ENCODE data around the gene RRM2.
"Not testable (repeated sequence)": the region's sequence is repeated elsewhere in the genome, so short reads cannot be mapped to it uniquely, and the experiment has no call there.

Gene RRM2

DNA sequence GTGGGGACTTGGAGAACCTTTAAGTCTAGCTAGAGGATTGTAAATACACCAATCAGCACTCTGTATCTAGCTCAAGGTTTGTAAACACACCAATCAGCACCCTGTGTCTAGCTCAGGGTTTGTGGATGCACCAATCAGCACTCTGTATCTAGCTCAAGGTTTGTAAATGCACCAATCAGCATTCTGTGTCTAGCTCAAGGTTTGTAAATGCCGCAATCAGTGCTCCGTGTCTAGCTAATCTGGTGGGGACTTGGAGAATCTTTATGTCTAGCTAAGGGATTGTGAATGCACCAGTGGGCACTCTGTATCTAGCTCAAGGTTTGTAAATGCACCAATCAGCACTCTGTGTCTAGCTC is 30.7 kb upstream of the RRM2 start:
- not testable (repeated sequence) for DNase-seq

DNA sequence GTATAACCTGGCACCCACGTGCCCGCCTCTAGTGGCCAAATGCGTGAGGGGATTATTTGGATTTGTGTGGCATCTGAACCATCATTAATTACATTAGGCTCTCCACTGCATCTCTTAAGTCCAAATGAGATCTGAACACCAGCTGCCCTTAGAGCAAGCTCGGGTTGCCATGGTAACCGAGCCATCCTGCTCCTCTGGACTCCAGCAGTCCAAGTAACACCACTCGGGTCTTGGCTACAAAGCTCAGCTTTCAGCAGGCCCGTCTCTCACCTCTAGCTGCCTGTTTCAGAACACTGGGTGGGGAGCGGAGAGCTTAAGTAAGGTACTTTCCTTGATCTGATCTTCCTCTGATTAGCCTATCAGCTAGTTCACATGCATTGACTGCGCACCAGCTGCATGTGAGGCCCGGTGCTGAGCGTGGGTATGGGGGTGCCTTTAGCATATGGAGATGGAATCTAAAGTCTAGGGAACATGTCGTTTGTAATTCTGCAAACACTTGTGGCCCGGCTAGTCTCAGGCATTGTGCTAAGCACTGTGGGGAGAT is 28.2 kb upstream of the RRM2 start:
- DNase-seq = no peak

DNA sequence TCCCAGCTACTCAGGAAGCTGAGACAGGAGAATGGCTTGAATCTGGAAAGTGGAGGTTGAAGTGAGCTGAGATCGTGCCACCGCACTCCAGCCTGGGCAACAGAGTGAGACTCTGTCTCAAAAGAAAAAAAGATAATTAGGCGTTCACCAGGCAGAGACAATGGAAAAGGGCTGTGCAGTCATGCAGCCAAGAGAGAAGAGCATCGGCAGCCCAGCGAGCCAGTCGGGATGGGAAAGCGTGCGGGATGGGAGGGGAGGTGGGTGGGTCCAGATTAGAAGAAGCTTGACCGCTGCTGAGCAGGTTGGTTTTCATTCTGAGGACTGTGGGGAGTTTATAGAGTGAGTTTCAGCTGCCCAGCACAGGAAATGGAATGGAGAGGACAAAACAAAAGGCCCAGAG is 27.4 kb upstream of the RRM2 start:
- DNase-seq = no peak

DNA sequence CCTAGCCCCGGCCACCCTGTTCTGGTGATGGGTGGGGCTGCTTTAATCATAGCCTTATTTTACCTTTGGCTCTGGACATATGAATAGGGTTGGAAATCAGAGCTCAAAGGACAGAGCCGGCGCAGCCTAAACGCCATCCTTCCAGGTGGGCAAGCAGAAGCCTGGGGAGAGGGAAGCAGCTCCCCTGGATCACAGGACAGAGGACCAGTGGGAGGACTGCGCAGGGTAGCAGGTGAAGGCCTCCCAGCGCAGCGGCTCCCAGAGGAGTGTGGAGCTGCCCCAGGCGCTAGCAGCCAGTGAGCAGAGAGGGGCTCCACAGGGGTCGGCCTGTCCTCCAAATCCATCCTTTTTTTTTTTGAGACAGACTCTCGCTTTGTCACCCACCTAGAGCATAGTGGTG is 25.9 kb upstream of the RRM2 start:
- DNase-seq = no peak

DNA sequence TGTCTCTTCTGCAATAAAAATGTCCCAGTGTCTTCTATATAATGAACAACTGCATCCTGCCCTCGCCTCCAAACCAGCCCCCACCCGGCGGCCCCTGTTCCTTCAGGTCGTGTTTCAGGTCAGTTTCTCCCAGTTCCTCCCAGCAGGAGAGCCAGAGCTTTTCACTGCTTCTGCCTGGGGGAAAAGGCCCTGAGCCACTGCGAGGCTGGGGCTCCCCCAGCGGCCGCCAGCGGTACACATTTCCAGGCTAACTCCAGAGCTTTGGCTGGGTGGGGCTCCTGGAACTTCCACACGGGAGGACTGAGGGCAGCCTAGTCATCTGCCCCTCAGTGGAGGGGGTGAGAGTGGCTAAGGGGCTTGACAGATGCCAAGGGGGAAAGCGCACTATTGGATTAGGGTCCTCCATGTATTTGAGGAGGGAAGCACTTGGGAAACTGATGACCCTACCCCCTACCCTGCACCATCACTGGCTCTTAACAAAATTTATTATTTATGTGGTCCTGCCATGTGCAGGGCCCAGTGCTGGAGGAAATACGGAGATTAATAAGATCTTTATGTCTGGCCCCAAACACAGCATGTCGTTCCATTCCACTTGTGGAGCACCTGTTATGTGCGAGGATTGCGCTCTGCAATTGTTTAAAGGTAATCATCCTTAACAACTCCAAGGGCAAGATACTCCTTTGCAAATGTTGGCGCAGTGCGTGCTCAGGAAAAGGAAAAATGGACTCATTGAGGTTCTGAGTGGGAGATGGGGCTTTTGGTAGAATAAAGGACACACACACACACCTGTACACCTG is 25.0 kb upstream of the RRM2 start:
- DNase-seq = peak; percentile 14

DNA sequence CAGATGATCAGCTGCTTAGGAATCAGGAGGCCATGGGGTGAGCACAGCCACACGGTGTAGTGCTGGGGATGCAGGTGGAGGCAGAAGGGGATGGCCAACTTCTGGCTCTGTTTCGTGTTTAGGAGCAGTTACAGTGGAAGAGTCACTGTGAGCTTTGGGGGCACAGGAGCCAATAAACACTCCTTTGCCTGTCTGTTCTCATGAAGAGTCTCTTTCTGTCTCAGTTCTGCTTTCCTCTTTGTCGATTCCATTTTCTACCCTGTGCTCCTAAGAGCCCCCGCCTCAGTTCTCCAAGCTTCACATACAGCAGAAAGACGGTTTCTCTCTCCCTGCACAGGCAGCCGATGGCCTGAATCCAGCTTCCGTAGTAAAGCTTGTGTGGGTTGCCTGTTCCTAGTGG is 21.0 kb upstream of the RRM2 start:
- no peak for DNase-seq

DNA sequence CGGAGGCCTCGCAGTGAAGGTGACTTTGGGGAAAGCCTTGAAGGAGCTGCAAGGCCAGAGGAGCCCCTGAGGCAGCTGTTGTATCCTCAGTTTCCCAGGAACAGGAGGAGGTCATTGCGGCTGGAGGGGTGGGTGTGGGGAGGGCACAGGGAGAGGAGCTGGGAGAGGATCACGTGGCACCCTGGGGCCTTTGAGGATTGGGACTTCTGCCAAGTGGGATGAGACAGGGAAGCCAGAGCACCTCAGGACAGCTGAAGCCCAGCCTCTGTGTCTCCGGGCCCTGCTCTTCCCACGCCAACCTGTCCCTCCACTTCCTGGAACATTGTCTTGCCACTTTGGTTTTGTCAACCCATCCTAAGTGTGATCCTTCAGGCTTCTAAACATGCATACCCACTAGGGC is 19.4 kb upstream of the RRM2 start:
- DNase-seq = no peak

DNA sequence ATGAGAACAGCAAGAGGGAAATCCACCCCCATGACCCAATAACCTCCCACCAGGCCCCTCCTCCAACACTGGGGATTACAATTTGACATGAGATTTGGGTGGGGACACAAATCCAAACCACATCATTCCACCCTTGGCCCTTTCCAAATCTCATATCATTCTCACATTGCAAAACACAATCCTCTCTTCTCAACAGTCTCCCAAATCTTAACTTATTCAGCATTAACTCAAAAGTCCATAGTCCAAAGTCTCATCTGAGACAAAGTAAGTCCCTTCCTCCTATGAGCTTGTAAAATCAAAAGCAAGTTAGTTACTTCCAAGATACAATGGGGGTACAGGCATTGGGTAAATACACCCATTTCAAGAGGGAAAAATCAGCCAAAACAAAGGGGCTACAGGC is 17.6 kb upstream of the RRM2 start:
- not testable (repeated sequence) for DNase-seq

DNA sequence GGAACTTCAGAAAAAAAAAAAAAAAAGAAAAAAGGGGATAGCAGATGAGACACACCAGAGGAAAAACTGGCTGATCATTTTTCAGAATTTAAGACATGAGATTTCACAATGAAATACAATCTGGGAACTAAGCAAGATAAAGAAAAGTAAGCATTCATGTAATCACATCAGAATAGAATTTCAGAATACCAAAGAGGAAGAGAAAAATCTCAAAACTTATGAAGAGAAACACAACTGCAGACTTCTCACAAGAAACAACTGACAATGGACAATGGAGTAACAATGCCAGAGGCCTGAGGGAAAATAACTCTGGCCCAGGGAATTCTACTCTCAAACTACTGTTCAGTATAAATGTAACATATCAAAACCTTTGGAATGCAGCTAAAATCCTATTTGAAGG is 13.2 kb upstream of the RRM2 start:
- no peak for DNase-seq

DNA sequence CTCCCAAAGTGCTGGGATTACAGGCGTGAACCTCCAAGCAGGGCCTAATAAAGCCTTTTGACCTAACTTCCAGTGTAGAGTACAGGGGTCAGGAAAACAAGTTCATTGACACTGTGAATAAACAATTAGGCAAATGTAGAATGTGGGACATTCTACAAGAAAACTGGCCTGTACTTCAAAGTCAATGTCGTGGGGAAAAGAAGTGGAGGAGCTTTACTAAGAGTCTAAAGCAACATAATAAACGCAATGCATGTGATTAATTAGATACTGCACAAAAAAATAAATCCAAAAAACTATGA is 3.6 kb upstream of the RRM2 start:
- DNase-seq = no peak

DNA sequence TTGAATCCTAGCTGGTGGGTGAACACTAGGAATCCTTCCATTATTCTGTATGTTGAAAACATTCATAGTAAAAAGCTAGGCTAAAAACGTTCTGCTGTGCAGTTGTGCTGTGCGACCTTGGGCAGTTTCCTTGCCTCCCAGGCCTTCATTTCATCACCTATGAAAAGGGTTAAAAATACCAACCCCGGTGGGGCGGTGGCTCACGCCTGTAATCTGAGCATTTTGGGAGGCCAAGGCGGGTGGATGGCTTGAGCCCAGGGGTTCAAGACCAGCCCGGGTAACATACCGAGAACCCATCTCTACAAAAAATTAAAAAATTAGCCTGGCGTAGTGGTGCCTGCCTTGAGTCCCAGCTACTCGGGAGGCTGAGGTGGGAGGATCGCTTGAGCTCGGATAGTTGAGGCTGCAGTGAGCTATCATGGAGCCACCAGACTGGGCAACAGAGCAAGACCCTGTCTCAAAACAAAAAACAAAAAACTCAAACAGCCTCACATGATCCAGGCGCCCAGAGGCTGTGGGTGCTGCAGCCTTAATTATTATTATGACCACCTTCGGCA is 2.9 kb upstream of the RRM2 start:
- no peak for DNase-seq

DNA sequence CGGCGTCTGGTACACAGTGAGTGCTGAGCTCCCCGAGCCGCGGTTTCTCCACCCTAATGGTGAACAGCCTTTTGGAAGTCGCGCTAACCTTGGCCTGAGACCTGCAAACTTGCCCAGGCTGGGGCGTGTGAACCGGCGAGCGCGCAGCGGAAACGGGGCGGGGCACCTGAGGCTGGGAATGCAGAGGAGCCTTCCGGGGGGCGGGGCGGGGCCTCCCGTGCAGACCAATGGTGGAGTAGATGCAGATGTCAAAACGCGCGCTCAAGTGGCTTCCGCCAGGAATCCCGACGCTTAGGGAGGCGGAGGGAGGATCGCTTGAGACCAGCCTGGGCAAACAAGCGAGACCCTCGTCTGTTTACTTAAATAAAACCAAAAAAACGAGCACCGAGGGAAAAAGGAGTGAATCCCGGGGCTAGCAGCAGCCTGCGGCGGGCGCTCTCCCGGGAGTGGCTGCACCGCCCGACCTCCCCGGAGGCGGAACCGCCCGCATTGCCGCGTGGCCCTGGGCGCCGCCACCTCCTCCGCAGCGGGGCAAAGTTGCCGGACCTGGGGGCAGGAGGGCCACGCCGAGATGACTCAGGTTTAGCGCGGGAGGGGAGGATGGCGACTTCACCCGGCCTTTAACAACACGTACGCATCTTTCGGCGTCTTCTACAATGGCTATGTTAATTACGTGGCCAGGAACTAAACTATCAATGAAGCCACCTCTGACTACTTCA is 2.2 kb upstream of the RRM2 start:
- DNase-seq = peak; percentile 88

DNA sequence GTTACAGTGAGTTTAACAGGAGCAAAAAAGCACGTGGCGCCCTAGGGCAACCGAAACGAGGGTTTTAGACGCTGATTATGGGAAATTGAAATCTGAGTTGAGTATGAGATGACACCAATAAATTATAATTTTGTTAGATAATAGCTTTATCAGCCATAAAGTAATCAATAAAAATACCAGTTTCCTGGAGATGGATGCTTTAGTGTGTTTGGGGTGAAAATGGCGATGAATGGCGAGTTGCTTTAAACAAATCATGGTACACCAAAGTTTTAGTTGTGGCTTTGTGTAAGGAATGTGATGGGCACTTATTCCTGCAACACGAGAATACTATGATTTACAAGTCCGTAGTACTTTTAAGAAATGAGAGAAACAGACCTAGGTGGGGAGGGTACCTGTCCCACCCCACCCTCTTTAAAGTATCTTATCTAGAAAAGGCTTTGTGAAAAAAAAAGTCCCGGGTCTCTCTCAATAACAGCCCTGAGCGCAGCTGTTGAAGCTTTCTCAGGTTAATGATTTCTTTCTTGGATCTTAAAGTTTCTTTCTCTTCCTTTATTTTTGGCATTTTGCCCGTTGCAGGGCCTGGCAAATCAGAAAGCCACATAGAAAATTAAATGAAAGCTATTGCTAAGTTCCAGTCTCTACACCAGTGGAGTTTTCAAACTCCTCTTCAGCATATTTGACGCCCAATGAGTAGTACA is 1.5 kb upstream of the RRM2 start:
- DNase-seq = no peak

DNA sequence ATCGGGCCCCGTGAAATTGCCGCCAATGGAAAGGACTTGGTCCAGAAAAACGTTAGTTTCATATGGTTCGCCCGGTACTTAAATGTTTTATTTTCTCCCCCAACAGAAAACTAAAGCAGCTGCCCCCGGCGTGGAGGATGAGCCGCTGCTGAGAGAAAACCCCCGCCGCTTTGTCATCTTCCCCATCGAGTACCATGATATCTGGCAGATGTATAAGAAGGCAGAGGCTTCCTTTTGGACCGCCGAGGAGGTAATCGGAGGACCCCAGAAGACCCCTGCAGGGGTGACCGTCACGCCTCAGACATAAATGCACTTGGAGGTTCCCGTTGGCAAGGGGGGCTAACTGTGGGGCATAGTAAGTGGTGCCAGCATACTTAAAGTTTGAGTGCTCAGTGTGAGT is 742 bp downstream of the RRM2 start:
- no peak for DNase-seq

DNA sequence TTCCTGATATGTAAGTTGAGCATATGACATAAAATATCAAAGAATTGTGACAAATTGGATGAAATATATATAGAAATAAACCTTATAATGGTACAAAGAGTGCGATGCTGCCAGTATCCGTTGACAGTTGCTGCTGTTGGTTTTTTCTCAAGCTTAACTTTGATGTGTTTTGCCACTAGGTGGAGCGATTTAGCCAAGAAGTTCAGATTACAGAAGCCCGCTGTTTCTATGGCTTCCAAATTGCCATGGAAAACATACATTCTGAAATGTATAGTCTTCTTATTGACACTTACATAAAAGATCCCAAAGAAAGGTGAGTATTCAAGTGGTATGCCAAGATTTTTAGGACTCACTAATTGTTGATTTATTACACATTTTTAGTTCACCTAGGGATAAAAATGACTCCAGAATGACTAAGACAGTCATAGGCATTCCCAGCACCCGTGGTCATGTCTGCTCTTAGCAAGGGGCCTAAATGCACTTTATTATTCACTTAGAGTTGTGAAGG is 2.1 kb downstream of the RRM2 start:
- no peak for DNase-seq

DNA sequence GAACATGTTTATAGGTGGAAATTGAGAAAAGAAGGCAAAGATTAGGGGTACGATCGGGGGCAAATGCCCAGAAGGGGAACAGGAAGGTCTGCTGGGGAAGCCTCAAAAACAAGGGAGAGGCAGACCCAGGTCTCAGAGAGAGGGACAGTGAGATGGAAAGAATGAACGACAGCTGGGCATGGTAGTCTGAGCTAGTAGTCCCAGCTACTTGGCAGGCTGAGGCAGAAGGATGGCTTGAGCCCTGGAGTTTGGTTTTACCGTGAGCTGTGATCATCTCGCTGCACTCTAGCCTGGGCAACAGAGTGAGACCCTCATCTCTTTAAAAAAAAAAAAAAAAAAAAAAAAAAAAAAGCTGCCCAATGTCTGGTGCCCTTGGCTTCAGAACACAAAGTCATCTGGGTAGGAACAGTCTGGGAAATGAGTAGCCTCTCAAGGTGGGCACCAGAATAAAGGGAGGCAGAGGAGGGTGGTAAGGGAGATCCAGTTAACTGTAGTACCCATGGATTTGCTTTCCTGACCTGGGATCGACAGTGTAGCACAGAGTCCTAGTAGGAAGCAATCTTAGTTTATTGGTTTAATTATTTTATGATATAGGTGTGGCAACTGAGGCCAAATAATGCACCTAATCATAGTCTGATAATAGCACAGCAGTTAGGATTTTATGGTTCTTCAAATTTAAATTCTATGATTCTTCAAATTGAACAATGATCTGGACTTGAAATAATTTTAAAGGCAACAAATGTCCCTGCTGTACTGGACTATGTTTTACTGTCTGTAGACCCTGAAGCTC is 3.5 kb downstream of the RRM2 start:
- DNase-seq = no peak

DNA sequence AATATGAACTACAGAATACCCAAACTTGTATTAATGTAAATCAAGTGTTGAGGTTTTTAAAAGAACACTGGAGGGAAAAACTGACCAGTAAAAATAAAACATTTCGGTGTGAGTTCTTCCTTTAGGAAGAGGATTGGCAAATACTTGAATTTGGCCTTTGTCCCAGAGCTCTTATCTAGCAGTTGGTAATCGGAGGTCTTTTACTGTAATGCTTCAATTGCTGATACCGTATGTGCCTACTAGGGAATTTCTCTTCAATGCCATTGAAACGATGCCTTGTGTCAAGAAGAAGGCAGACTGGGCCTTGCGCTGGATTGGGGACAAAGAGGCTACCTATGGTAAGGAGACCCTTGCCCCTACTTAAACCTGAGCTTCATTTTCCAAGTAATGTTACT is 4.1 kb downstream of the RRM2 start:
- DNase-seq = no peak

DNA sequence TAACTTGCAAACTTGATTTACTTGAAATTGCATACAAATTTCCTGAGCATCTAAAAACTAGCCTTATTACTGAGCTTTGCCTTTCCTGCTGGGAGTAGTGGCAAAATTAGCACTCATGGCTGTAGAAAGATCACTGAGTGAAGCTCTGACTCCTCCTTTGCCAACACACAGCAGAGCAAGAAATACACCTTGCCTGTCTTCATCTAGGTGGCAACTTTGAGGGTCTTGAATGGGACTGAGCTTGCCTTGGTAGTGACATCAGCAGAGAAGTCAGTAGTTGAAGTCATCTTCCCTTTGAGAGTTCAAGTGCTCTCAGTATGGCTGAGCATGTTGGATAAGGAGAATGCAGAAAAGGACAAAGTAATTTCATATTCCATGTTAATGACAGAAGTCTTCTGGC is 5.9 kb downstream of the RRM2 start:
- no peak for DNase-seq

DNA sequence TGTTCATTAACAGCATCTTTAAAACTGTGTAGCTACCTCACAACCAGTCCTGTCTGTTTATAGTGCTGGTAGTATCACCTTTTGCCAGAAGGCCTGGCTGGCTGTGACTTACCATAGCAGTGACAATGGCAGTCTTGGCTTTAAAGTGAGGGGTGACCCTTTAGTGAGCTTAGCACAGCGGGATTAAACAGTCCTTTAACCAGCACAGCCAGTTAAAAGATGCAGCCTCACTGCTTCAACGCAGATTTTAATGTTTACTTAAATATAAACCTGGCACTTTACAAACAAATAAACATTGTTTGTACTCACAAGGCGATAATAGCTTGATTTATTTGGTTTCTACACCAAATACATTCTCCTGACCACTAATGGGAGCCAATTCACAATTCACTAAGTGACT is 7.0 kb downstream of the RRM2 start:
- DNase-seq = no peak

DNA sequence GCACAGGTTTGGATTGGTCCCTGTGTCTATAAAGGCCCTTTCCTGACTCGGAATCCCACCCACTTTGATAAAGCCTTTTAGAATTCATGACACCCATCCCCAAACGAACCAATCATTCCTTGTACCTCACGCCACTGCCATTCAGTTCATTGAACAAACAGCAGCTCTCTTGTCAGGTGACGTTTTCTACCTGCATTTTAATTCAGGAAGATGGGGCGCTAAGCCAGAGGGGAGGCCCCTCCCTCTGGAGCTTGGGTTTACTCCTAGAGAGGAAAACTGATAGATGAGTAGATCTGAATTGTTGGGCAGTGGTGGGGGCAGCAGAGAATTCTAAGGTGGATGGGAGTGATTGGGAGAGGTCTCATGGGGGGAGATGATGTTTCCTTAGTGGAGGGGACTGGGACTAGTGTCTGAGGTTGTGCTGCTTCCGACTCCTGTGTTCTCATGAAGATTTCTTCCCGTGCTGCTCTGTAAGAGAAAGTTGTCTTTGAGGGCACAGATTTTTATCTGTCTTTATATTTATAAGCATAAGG is 9.6 kb downstream of the RRM2 start:
- DNase-seq = no peak

DNA sequence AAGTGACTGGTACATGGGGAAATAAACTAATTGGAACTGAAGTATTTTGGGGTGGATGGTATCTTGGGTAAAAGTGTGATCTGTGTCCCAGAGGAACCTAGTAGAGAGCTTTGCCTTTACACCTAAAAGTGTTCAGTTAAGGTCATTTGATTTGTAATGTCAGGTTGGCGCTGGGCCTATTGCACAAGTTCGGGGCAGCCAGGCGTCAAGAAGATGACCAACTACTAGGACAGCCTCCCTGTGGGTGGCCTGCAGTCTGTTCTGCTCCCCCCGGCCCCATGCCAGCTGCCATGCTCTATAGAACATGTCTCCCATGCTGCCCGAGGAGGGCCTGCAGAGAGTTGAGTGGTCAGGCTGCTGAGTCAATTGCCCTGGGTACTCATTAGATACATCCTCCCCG is 10.1 kb downstream of the RRM2 start:
- DNase-seq = no peak

DNA sequence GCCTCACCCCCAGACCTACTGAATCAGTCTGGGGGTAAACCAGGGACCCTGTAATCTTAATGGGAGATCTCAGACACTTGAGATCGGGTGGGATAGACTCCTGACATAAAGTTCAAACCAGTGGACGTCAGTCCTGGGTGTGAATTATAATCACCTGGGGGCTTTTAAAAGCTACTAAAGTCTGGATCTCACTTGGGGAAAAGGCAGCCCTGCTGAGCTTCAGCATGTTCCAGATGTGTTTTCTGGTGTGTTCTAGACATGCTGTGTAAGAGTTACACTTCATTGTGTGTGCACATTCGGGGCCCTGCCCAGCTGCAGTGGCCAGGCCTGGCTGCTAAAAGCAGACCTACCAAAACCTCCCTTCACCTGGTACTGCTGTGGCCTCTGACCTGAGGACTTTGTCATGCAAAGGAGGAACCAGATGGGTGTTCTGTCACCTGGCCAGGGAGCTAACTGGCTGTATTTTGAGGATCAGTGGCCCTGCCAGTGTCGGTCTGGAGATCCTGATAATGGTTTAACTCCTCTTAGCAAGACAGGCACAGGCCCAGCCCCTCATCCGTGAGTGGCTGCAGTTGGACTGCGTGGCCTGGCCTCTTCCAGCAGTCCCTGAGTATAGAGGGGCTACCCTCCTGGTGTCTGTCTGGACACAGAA is 10.6 kb downstream of the RRM2 start:
- no peak for DNase-seq
